Stimulated activated CD4-positive, alpha-beta T cell treated with anti-CD3 and anti-CD28 coated beads, TNF-alpha, amount 100 ng/mL, for 24 hours (primary cell): ENCODE data around the gene DCC.

Experiments used
- DNase-seq, 3 experiments: peaks; one replicate each; pipeline ENCODE4 v3.0.0-alpha.2; 2020; ENCODE audit warnings: low read depth in 3 of 3

Gene DCC

DNA sequence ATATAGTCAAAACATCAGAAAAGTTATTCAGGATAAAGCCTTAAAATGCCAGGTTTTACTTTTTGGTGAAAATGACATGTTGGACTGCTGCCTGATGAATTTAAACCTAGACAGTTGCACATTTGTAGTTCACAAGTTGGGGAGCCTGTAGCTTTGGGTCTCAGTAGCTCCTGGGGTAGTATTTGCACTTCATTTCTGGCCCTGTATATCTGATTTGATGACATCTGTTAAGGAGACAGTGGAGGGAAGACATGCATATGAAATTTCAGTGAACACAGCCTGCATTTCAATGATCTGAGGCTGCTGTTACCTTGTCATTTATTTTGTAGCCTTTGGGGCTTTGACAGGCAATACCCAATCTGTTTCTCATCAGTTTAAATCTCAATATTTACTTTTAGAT, 156.4 kb downstream of the DCC start:
- no peak for DNase-seq

DNA sequence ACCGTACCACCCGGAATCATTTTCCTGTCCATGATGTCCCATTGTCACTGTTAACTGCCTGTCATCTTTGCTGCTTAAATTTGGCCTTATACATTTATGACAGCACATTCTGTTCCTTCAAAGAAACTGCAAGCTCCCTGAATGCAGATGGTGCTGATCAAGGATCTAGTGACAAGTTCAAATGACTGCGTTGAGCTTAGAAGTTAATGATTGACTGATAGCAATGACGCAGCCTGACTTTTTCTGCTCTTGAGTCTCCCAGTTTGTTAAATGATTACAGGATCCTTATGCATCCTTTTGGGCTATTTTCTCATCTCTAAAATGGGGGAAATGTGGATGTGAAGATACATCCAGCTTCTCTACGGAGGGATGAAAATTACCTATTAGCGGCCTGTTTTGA, 159.0 kb downstream of the DCC start:
- DNase-seq = no peak

DNA sequence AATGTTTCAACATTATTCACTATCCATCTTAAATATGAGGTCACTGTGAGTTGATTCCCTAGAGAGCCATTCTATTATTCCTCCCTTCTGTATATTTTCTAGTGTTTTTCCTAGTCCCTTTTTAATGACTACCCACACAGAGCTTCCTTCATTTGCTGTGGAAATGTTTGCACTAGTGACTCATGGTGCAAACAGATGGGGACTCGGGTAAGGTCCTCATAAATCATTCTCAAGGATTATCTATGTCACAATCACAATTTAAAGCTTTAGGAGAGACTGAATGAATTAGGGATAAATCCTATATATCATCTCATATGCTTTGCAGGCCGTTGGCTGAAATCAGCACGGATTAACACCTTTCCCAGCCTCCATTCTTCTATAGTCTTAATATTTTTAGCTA, 159.6 kb downstream of the DCC start:
- DNase-seq = no peak

DNA sequence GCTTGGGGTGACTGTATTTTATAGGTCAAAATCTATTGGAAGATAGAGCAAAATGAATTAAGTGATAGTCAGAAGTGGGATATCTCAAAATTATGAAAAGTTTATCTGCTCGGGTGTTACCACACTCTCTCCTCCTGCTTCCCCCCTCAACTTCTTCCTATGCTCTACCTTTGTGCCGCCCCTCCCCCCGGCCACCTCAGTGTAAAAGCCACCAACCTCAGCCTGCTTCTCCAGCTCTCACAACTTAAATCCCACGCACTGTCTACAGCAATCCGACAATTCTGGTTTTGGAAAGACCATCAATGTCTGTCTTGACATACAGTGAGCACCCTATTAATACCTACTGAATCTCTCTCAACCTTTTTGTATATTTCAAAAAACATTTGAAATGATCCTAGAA, 164.6 kb downstream of the DCC start:
- DNase-seq = no peak

DNA sequence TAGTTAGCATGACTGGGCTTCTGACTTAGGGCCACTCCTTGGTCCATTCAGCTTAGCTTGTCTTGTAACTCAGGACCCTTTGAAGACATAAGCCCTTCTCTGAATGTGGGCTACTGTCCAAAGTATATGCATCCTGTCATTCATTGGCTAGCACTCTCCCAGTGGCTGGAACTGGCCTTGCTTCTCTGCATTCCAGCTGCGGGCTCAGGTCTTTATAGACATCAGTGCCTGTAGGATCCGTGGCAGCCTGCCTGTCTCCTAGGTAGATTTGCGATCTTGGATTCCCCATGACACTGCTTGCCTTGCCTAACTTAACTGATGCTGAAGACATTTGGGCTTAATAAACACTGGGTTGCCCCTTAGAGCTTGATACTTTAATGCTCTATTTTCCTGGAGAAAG, 170.1 kb downstream of the DCC start:
- DNase-seq = no peak

DNA sequence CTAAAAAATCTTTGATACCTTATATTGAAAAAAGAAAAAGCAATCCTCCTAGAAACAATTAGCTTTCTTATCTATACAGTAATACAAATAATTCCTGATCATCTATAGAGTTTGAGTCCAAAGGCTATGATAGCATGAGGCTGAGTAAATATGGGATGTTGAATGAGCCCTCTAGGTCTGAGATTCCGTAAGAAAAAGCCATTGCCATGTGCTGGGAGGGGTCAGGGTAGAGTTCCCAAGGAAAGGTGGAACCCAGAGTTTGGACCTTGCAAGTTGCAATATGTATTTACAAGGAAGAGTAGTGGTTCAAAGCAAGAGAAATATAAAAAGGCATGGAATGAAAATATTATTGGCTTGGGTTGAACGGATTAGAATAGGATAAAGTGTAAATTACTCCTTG, 178.1 kb downstream of the DCC start:
- DNase-seq = no peak

DNA sequence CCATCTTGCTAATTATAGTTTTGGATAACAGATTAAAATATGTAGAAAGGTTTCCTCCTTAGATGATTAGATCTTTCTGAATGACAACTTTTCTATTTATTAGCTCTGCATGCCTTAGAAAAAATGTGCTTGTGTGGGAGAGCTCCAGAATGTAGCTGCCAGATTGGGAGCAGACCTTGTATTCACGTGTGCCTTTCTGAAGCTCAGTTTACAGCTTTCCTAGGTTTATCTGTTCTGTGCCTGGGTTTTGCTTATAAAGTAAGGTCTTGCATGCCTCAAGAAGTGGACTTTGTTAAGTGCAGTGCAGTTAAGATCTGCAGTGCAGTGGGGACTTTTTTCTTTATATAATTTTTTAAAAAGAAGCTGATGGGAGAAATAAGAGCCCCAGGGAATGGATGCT, 179.0 kb downstream of the DCC start:
- DNase-seq = no peak

DNA sequence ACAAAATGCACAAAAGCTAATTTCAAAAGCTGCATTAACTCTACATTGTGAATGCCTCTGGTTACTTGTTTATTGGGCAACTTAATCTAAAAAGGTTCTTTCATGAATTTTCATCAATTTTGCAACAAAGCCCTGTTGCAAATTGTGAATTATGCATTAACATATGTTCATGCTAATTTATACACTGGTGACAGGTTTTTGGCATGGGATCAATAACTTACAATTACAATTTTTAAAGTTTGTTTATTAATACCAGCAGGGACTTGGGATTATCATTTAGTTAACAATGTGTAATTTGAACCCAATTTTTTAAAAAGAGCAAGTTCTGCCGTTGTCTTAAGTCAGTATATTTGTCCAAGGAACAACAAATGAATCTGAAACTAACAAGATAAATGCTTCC, 183.6 kb downstream of the DCC start:
- DNase-seq = no peak

DNA sequence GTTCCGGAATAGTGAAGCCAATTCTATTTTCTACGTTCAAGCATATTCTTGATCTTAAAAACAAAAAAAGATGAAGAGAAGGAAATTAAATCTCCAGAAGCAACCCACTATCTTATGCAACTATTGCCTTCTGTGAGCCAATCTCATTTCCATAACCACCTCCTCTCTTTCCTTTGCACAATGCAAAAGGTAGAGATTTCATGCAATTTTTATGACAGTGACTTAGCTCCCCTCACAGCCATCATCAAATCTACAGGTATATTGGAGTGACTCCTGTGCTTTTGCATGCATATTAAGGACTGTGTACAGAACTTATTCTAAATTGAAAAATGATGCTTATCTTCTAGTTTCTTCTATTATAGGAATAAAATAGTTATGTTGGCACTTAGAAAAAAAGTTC, 191.8 kb downstream of the DCC start:
- no peak for DNase-seq

DNA sequence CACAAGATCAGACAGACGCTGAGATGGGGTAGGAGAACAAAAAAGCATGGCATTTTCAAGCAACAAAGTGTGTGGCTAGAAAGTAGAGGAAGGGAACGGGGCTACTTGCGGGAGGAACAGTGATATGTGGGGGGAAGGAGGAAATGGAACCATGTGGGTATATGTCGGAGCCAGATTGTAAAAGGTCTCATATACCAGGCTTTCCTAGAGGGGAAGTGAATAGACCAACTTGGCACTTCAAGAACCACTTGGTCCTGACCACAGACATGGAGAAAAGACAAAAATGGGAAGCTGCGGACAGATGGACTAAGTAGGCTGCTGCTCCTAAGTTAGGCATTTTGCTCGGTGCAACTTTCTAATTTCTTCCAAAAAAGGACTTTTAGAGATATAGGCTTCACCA, 196.0 kb downstream of the DCC start:
- no peak for DNase-seq

DNA sequence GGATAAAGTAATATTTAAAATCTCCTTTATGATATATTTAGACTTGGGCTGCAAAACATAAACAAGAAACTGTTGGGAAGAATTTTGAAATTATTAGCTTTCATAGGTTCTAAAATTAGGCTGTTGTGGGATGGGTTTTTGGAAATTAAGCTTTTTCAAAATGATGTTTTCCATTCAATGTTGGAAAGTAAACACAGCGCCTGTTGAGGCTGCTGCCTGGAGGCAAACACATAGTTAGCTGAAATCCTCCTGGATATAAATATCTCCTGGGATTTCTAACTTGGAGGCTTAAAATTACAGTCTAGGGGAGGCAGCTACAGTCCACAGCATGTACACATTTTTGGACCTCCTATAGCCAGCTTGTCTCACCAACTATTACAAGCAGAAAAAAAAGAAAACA, 197.3 kb downstream of the DCC start:
- no peak for DNase-seq

DNA sequence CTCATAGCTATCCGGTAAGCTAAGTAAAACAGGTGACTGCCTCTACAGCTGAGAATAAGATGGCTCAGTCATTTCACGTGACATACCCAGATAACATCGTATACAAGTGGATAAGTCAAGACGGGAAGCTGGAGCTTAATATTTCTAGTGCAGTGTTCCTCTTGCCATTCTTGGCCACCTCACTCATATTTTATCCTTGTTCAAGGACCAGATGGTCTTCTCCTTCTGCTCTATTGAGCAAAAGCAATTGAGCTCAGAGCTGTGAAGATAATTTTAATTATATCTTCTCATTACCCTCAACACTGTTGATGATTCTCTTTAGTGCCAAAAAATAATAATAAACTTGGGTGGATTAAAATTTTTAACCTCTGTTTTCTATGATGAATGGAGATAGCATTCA, 201.1 kb downstream of the DCC start:
- DNase-seq = no peak

DNA sequence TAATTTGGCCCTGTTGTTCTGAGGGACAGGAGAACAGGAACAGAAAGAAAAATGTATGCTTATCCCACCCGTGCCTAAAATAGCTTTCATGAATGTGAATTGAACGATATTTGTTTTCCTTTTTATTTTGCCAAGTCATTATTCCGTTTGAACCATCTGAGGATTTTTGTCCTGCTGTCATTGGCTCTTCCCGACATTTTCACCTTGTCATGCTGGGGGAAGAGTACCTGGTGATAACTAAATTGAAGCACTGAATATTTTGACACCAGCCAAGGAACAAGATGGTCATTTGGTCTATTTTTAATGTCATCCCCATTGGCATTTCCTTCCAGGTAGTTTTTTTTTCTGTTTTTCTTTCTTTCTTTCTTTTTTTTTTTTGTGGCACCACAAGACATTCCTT, 204.1 kb downstream of the DCC start:
- DNase-seq = no peak

DNA sequence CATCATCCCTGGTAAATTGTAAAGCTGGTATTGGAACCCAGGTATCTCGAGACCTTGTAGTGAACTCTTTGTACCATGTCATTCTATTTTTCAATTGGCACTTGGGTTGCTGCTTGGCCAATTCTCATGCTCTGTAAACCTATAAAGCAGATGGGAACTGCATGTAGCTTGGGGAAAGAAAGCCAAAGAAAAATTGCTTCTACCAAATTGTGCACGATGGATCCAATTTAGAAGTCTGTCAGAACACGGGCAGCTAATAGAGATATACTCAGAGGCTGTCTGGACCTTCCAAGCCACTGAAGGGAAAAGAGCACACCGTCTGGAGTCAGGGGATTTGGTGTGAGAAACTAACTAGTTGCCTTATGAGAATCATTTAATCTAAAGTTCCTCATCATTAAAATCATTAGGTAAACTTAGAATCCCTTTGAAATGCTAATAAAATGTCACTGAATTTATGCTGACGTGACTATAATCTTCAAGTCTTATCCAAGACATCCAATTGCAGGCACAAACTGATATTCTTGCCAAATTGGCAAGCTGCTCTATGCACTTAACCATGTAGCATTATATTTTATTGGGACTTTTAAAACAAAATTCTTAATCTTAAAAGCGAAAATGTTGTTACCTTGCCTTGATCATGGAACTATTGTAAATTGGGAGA, 206.8 kb downstream of the DCC start:
- DNase-seq = no peak

DNA sequence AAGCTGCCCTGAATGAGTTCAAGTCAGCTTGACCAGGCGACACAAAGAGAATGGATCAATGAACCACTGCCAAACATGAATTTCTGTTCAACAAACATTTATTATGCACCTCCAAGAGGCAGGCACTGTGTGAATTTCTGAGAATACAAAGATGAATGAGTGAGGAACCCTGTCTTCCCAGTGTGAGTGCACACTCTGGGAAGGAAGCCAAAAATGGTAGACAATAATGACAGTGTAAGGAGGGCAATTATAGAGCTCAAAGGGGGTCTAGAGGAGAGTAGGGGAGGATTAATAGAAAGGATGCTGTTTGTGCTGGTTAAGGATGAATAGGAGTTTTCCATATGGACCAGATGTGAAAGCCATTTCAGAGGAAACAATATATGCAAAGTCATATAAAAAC, 213.4 kb downstream of the DCC start:
- no peak for DNase-seq

DNA sequence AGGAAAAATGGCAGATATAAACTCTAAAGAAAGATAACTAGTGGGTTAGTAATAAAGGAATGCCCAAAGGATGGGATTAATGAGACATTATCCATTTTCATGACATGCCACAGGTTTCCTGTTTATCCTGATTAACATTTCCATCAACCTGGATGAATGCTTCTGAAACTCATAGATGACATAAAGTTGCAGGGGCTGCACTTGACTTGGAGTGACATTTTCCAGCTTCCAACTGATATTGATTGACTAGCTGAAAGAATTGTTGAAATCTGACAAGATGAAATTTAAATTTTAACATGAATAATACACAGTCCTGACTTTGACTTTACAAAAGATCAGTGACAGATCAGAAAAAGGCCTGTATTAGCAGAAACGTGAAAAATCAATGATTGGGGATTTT, 214.2 kb downstream of the DCC start:
- no peak for DNase-seq

DNA sequence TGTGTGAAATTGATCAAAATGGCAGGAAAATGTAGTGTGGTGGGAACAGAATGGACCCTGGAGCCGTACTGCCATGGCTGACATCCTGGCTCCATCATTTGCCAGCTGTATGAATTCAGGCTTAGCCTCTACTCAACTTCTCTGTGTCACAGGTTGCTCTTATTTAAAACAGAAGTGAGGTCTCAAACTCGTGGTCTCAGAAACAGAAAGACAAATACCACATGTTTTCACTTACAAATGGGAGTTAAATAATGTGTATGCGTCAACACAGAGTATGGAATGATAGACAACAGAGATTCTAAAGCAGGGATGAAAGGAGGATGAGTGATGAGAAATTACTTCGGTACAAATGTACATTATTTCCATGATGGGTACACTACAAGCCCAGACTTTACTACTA, 227.4 kb downstream of the DCC start:
- no peak for DNase-seq

DNA sequence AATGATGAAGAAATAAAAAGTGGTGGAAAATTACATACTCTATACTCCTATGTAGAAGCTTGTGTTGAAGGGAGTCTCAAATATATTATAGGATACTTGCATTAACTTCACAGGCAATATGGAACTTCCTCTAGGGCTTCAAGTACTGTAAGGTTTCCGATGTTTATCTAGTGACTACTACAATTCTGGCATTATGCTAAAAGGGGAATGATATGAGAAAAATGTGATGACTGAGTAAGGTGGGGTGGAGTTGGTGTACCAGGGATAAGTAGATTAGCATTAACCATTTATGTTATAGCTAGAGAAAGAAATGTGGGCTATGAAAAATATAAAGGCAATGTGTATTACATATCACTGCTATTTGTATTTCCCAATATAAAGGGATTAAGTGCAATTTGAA, 229.5 kb downstream of the DCC start:
- DNase-seq = no peak

DNA sequence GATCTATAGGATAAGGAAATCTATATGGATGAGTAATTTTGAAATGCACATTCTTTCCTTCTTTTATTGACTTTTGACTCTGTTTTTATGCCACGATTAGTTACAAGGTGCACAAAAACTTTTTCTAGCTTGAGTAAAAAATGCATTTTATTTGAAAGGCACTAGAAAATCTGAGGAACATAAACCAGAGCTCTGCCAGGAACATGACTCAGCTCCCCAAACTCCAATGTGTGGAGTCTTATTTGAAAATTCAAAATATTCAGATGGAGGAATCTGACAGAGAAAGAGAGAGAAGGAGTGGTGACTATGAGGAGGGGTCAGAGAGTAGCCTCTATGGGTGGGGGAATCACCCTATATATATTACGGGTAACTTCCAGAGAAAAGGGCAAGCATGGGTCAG, 231.0 kb downstream of the DCC start:
- DNase-seq = no peak

DNA sequence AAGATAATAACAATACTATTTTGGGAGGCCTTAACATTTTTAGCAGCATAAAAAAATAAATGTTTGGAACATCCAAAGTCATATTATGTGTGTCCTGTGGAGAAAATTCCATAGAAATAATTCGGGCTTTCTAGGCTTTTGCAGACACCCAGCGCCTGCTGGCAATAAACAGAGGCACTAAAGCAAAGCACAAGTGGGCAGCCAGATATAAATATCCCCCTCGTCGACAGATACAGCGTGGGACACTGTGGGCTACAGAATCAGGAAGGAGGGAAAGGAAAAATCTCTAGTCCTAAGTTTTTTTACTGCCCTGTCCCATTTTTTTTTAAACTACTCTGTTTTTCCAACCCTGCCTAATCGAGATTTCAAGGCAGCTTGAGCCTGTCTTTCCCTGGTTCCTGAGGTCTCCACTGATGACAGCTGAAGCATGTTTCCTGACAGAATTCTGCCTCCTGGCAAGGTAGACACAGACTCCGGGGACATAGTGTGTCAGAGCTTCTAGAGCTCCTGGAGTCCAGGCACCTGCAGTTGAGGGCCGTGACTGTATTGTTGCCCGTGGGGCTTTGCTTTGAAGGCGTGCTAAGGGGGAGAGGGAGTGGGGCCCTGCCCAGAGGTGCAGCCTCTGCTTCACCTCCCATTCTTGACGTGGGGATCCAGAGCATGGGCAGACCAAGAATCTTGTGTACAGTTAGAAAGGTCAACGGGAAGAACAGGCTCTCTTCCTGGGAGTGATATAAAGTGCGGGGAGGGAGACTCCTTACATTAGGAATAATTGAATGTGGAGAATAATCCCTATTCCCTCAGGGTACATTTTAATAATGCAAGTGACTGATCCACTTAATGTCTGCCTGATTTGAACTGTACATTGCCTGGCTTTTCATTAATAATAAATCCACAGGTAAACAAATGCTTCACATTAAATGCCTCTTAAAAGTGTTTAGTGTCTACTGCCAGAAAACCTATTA, 232.3 kb downstream of the DCC start:
- DNase-seq = no peak

DNA sequence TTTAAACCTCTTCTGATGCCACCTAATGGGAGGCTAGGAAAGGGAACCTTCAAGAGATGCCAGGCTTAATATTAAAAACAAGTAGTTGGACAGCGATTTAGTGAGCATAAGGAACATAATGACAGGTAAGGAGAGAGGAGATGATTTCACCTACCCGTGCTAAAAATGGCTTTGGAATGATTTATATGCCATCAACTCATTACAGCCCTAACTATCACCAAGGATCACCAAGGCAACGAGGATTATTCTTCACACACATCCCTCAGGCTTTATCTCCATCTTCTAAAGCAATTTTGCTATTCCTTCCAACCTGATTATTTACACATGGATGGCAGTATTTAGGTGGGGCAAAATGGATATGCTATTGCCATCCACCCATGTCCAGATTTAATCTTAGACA, 237.8 kb downstream of the DCC start:
- DNase-seq = no peak

DNA sequence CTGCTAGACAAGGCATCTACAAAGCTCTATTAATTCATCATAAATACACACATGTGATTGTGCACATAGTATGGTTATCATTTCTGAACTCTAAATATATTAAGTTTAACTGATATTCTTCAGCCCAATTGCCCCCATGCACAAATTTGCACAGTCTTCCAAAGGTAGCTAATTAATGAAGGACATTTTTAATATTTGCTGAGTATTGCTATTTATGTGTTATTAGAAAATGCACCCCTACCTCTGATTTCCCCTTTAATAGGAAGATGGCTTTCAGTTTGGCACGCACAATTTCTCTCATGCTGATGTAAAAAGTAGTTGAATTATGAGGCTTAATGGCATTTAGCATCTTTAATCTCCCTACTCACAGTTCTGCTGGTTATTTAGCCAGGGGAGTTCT, 242.1 kb downstream of the DCC start:
- DNase-seq = no peak

DNA sequence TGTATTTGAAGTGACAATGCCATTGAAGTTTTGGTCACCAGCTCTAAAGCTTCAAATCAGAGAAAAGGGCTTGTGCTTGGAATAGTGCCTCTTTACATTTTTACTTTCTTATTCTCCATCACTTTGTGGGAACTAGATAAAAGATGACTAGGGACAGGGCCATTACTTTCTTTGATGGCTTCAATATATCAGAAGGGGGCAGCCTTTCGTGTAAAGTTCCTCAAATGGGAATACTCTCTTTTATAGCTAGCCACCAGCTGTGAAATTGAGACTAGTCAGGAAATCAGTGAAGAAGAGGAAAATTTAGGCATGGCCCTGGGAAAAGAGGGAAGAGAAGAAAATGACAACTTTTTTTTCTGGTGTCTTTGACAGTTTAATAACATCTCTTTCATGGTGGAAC, 242.5 kb downstream of the DCC start:
- no peak for DNase-seq

DNA sequence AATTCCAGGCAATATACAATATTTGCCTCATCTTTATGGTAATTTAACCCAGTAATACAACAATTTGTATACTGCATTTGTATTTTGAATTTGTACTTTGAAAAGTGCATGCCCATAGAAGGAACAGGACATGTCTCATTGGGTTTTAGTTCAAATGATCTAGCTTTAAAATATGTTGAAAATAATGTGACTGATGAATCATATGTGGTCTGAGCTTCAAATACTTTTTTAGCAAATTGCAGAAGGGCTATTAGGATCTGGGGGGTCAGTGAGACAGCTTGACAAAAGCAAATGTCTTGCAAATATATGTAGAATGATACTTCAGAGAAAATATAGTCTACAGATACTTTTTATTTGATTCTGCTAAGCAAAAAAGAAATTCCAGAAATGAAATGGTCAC, 248.9 kb downstream of the DCC start:
- DNase-seq = no peak
